GM21367 (cell line): Measurements from ENCODE around the gene RABGAP1L.
"Not testable (repeated sequence)": the region's sequence is repeated elsewhere in the genome, so short reads cannot be mapped to it uniquely, and the experiment has no call there.

Experiments
- ATAC-seq: cut with Tn5 transposase; IDR thresholded peaks from one replicate; pipeline ENCODE4 v1.9.1; 2021; ENCODE audit not compliant: unreplicated experiment

The RABGAP1L gene

DNA sequence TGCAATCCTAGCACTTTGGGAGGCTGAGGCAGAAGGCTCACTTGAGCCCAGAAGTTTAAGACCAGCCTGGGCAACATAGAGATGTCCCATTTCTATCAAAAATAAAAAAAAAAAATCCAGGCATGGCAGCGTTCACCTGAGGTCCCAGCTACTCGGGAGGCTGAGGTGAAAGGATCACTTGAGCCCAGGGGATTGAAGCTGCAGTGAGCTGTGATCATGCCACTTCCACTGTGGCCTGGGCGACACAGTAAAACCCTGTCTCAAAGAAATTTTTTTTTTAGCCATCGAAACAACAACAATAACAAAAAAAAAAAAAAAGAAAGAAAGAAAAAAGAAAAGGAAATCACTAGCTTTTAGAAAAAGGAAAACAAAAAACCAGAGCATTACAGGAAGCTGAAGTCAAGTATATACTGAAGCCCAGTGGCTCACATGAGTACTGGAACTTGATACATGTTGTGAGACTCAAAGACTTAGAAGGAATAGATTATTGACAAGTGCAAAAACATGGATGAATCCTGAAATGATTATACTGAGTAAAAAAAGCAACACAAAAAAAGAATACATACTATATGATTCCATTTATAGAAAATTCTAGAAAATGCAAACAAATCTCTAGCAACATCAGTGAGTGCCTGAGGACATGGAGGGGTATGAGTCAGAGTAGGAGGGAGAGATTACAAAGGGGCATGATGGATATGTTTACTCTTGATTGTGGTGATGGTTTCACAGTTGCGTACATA lies 6.1 kb upstream of the RABGAP1L start:
- ATAC-seq, result no peak

- ATAC-seq, result no peak
Measured at GRCh38 chr1:174153825-174154107, 5.6 kb upstream of the RABGAP1L start.

- no peak for ATAC-seq
Measured at GRCh38 chr1:174156437-174156836, 2.9 kb upstream of the RABGAP1L start.

DNA sequence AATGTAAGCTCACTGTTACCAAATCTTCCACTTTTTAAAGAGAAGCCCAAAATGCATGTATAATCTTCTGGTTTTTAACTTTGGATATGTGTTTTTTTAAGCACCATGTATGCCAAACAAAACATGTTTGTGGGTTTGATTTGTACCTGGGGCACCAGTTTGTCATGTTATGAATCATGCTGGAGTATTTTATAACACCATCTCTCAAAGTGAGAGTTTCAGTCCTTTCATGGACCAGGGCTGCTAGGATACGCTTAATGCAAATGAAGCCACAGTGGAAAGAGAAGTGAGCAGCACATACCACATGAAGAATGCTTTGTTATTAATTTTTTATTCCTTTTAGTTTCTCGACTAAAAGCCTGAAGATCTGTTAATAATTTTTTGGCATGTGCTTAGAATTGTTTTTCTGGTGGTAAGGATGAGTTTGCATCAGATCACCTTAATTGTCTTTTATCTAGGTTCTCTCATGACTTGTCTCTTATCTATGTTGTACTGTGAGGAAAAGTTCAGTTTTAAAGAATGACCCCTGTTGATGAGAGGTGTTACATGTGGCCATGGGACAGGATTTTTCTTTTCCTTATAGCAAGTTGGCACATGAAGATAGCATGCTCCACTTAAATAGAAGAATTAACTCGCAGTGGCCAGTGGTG lies 2.0 kb upstream of the RABGAP1L start:
- peak; percentile 44 for ATAC-seq

GRCh38 chr1:174158767-174159251 lies 511 bp upstream of the RABGAP1L start:
- ATAC-seq, result no peak

- ATAC-seq, result no peak
Measured at GRCh38 chr1:174160109-174160473, 771 bp downstream of the RABGAP1L start.

- no peak for ATAC-seq
Measured at GRCh38 chr1:174160603-174161002, 1.3 kb downstream of the RABGAP1L start.

DNA sequence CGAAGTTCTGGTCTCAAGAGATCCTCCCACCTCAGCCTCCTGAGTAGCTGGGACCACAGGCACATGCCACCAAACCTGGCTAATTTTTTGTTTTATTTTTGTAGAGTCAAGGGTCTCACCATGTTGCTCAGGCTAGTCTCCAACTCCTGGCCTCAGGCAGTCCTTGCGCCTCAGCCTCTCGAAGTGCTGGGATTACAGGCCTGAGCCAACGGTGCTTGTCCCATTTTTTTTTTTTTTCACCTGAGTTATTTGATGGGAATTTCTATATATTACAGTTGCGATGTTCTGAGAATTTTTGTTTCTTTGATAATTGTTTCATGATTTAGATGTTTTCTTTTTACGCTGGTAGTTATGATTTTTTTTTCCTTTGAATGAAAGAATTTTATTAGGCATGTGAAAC lies 2.5 kb downstream of the RABGAP1L start:
- no peak for ATAC-seq

DNA sequence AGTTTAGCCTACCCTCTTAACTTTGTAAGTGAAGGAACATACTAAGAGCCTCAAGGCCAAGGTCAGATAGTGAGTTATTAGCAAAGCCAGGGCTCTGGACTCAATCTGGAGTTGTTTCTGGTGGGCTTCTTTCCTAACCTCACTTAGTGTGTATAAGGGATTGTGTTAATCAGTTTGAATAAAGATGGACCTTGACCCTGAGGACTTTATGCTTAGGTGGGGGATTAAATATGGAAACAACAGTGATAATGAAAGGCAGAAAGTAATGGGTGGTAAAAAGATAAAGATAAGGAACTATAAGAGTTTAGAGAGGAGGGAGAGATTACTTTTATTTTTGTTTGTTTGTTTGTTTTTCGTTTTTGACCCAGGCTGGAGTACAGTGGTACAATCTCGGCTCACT lies 5.5 kb downstream of the RABGAP1L start:
- ATAC-seq, result no peak

GRCh38 chr1:174165471-174166137 lies 6.3 kb downstream of the RABGAP1L start:
- no peak for ATAC-seq

DNA sequence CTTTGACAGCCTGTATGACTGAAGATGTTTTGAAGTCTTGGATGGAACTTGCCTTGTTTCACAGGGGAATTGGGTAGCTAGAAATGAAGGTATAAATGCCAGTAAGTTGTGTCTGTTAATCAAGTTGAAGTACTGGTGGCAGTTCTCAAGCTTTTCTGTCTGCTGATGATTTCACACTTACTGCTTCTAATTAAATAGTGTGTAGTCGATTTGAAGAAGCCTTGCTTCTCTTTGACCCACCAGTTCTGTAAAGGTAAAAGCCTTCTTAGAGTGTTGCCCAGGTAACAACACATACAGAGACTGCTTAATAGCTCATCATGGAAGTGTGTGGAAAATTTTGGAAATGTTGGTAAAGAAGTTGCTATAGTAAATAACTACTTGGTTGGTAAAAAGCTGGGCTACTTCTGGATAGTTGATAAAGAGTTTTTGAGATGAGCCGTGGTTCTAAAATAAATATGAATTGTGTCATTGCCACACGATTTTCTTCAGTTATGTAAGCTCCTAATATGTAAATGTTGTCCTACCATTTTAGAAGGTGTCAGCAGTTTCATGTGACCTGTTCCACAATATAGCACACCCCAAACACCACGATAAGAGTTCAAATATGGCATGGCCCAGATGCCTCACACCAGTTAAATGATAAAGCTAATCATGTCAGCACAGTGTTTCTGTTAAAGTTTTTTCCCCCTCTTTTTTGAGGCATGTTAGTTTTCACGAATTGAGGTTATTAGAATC lies 7.4 kb downstream of the RABGAP1L start:
- no peak for ATAC-seq

DNA sequence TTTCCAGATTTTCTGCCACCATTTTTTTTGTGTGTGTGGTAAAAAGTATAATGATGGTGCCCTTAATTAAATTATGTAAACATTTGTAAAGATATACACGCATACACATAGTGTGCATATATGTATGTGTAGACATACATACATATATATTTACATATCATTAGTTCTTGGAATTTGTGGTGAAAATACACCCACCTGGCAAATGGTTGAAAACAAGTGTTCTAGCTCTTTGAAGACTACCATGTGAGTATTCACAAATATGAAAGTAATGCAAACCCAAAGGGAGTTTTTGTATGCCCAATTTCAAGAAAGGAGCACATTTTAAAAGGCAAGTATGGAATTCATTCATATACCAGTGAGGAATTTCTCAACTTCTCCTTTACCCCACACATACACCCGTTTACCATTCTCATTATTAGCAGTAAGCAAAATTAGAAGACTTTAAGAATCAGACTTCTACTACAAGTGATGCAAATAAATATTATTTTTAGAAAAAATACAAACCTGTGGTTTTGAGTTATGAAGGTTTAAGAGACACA lies 8.0 kb downstream of the RABGAP1L start:
- ATAC-seq, result no peak

DNA sequence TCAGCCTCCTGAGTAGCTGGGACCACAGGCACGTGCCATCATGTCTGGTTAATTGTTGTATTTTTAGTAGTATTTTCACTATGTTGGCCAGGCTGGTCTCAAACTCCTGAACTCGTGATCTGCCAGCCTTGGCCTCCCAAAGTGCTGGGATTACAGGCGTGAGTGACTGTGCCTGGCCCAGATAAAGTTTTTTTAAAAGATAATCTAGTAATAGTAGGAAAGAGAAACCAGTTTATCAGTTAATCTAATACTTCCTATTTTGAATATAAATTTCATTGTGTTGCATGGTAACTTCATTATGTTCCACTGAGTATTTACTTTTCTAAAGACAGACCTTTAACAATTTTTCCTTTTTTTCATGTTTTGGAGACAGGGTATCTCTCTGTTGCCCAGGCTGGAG lies 10.0 kb downstream of the RABGAP1L start:
- ATAC-seq, result no peak

DNA sequence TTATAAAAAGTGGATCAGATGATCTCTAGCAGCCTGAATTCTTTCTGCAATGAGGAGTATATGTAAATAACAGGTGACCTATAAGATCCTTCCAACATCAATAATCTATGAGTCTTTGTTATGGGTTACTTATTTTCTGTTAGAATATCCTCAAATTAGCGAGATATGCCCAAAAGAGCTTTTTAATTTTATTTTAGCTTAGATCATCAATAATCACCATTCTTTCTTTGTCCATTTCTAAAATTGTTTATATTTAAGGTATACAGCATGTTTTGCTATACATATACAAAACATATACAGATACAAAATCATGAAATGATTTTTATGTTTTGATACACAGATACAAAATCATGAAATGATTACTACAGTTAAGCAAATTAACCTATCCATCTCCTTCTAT lies 11.8 kb downstream of the RABGAP1L start:
- no peak for ATAC-seq

- no peak for ATAC-seq
Measured at GRCh38 chr1:174174461-174175329, 15.4 kb downstream of the RABGAP1L start.

DNA sequence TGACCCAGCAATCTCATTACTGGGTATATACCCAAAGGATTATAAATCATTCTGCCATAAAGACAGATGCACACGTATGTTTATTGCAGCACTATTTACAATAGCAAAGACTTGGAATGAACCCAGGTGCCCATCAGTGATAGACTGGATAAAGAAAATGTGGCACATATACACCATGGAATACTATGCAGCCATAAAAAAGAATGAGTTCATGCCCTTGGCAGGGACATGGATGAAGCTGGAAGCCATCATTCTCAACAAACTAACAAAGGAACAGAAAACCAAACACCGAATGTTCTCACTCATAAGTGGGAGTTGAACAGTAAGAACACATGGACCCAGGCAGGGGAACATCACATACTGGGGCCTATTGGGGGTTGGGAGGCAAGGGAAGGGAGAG lies 19.1 kb downstream of the RABGAP1L start:
- not testable (repeated sequence) for ATAC-seq

GRCh38 chr1:174189428-174190062 lies 30.2 kb downstream of the RABGAP1L start:
- no peak for ATAC-seq

DNA sequence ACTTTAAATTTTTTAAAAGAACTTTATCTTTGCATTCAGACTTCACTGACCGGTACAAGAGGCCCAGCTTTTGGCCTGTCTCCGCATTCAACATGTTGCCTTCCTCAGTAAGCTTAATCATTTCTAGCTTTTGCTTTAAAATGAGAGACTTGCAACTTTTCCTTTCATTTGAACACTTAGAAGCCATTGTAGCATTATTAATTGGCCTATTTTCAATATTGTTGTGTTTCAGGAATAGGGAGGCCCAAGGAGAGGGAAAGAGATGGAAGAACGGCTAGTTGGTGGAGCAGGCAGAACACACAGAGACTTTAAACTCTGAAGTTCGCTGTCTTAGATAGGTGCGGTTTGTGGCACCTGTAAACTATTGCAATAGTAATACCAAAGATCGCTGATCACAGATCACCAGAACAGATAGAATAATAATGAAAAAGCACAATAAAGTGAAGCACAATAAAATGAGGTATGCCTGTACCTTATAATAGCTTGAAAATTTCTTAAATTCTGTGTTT lies 31.4 kb downstream of the RABGAP1L start:
- no peak for ATAC-seq

GRCh38 chr1:174191349-174191862 lies 32.1 kb downstream of the RABGAP1L start:
- no peak for ATAC-seq

- ATAC-seq, result no peak
Measured at GRCh38 chr1:174194461-174194860, 35.1 kb downstream of the RABGAP1L start.
